GM12878 (cell line): Measurements from ENCODE around the gene FRMD8. TPM values are rescaled to one million over a fixed set of nuclear protein-coding genes. Genes with fewer than 3 reads are reported as not detected.

Experiments
- BCL11A ChIP-seq: IDR thresholded peaks from 2 replicates; pipeline ENCODE4 v1.6.1; 2011; ENCODE audit warnings: low read depth, low read length
- CHD1 ChIP-seq: IDR thresholded peaks from 2 replicates; pipeline ENCODE4 v1.6.1; 2012; ENCODE audit warnings: low read depth, low read length, improper control_type of control experiment
- CHD2 ChIP-seq: IDR thresholded peaks from 2 replicates; pipeline ENCODE4 v1.6.1; 2011; ENCODE audit warnings: low read depth, low read length, improper control_type of control experiment, borderline replicate concordance
- CREB1 ChIP-seq: IDR thresholded peaks from 2 replicates; pipeline ENCODE4 v1.6.1; 2012; ENCODE audit warnings: low read depth, mild to moderate bottlenecking, inconsistent platforms
- CREM ChIP-seq: IDR thresholded peaks from 2 replicates; pipeline ENCODE4 v1.6.1; 2014; ENCODE audit warnings: antibody characterized with exemption, low read depth
- EED ChIP-seq: sonication (generic); IDR thresholded peaks from 2 replicates; pipeline ENCODE4 v1.6.1; 2016; ENCODE audit warnings: antibody characterized with exemption, low read depth
- FOXM1 ChIP-seq: IDR thresholded peaks from 2 replicates; pipeline ENCODE4 v1.6.1; 2012; ENCODE audit warnings: low read depth, mild to moderate bottlenecking, inconsistent platforms, low read length, moderate library complexity
- GABPA ChIP-seq: IDR thresholded peaks from 2 replicates; pipeline ENCODE4 v1.6.1; 2014; ENCODE audit warnings: antibody characterized with exemption, low read depth, mild to moderate bottlenecking, inconsistent platforms
- HDAC2 ChIP-seq: fragments of 200-600 bp; sonication (generic); IDR thresholded peaks from 2 replicates; pipeline ENCODE4 v1.6.1; 2017
- IKZF1 ChIP-seq: fragments of 450-650 bp; conservative IDR thresholded peaks from 2 replicates; pipeline ENCODE4 v1.6.1; 2017; ENCODE audit warnings: antibody characterized with exemption, mild to moderate bottlenecking
- MTA2 ChIP-seq: fragments of 450-650 bp; IDR thresholded peaks from 2 replicates; pipeline ENCODE4 v1.6.1; 2016; ENCODE audit warnings: low read depth, mild to moderate bottlenecking, moderate library complexity
- NR2C1 ChIP-seq: fragments of 450-650 bp; IDR thresholded peaks from 2 replicates; pipeline ENCODE4 v1.6.1; 2017; ENCODE audit warnings: antibody characterized with exemption, mild to moderate bottlenecking, moderate library complexity
- PAX5 ChIP-seq: IDR thresholded peaks from 2 replicates; pipeline ENCODE4 v1.6.1; 2011; ENCODE audit warnings: low read depth, low read length, borderline replicate concordance
- POLR2AphosphoS5 ChIP-seq: IDR thresholded peaks from 2 replicates; pipeline ENCODE4 v1.6.1; 2011; ENCODE audit warnings: mild to moderate bottlenecking, low read length, inconsistent platforms
- TCF12 ChIP-seq: IDR thresholded peaks from 2 replicates; pipeline ENCODE4 v1.6.1; 2011; ENCODE audit warnings: low read depth, mild to moderate bottlenecking, low read length
- TCF7 ChIP-seq: IDR thresholded peaks from 2 replicates; pipeline ENCODE4 v1.6.1; 2014; ENCODE audit warnings: antibody characterized with exemption, borderline replicate concordance
- ZNF384 ChIP-seq: IDR thresholded peaks from 2 replicates; pipeline ENCODE4 v1.6.1; 2012; ENCODE audit warnings: low read depth, mild to moderate bottlenecking, low read length, improper control_type of control experiment, borderline replicate concordance
- polyA plus RNA-seq, 11 experiments: library from polyadenylated mRNA; depleted of rRNA in 4 of 11; unstranded in 6 of 11; stranded (reverse) in 5 of 11; fragments of >200 nt; fragmentation: Nextera tagmentation in 4 of 11; fragmentation: Illumina TruSeq in 1 of 11; extraction: Ambion mirVana in 4 of 11; extraction: Trizol in 1 of 11; gene quantifications; 1 replicate in 1 of 11; 2 replicates in 10 of 11; pipeline versions ENCODE4 v1.2.1 to v1.2.3, GENCODE V29; 2011 to 2016; ENCODE audit warnings: inconsistent platforms in 2 of 11, missing spikeins in 2 of 11, low read depth in 1 of 11
- total RNA-seq, 4 experiments: library from RNA; depleted of rRNA in 3 of 4; stranded (reverse); fragments of >200 nt in 3 of 4; fragmentation: Illumina TruSeq in 1 of 4; extraction: Trizol in 1 of 4; gene quantifications; 2 replicates each; pipeline versions ENCODE4 v1.2.1 to v1.2.3, GENCODE V29; 2013 to 2021
- TF ChIP-seq, protein P1 (sequence below): fragments of 150-350 bp; IDR thresholded peaks from 2 replicates; pipeline ENCODE4 v1.6.1; 2016; ENCODE audit warnings: low read depth, low read length
- TF ChIP-seq, protein P2 (sequence below): fragments of 450-650 bp; IDR thresholded peaks from 2 replicates; pipeline ENCODE4 v1.6.1; 2017; ENCODE audit warnings: mild to moderate bottlenecking, moderate library complexity
- TF ChIP-seq, protein P3 (sequence below): IDR thresholded peaks from 2 replicates; pipeline ENCODE4 v1.6.1; 2011; ENCODE audit warnings: borderline replicate concordance, low read depth, mild to moderate bottlenecking, moderate library complexity, mixed read lengths, low read length; ENCODE audit not compliant: insufficient read depth; ENCODE audit errors: extremely low read length
- TF ChIP-seq, protein P4 (sequence below): fragments of 450-650 bp; IDR thresholded peaks from 2 replicates; pipeline ENCODE4 v1.6.1; 2017; ENCODE audit warnings: mild to moderate bottlenecking, low read depth, inconsistent platforms; ENCODE audit not compliant: poor library complexity, severe bottlenecking

Gene FRMD8
- total and polyA plus RNA-seq, 10 of the 15 experiments (the other 5 are each of a cell fraction or from before 2014, with no cell fraction given): 8.3 to 69.4 (median 28.0) TPM

DNA sequence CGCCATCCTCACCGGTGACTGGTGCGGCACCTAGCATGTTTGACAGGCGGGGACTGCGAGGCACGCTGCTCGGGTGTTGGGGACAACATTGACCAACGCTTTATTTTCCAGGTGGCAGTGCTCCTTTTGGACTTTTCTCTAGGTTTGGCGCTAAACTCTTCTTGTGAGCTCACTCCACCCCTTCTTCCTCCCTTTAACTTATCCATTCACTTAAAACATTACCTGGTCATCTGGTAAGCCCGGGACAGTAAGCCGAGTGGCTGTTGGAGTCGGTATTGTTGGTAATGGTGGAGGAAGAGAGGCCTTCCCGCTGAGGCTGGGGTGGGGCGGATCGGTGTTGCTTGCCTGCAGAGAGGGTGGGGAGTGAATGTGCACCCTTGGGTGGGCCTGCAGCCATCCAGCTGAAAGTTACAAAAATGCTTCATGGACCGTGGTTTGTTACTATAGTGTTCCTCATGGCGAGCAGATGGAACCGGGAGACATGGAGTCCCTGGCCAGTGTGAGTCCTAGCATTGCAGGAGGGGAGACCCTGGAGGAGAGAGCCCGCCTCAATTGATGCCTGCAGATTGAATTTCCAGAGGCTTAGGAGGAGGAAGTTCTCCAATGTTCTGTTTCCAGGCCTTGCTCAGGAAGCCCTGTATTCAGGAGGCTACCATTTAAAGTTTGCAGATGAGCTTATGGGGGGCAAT lies 37.2 kb downstream of the FRMD8 start (continued):
- TF ChIP-seq, protein P1, sequence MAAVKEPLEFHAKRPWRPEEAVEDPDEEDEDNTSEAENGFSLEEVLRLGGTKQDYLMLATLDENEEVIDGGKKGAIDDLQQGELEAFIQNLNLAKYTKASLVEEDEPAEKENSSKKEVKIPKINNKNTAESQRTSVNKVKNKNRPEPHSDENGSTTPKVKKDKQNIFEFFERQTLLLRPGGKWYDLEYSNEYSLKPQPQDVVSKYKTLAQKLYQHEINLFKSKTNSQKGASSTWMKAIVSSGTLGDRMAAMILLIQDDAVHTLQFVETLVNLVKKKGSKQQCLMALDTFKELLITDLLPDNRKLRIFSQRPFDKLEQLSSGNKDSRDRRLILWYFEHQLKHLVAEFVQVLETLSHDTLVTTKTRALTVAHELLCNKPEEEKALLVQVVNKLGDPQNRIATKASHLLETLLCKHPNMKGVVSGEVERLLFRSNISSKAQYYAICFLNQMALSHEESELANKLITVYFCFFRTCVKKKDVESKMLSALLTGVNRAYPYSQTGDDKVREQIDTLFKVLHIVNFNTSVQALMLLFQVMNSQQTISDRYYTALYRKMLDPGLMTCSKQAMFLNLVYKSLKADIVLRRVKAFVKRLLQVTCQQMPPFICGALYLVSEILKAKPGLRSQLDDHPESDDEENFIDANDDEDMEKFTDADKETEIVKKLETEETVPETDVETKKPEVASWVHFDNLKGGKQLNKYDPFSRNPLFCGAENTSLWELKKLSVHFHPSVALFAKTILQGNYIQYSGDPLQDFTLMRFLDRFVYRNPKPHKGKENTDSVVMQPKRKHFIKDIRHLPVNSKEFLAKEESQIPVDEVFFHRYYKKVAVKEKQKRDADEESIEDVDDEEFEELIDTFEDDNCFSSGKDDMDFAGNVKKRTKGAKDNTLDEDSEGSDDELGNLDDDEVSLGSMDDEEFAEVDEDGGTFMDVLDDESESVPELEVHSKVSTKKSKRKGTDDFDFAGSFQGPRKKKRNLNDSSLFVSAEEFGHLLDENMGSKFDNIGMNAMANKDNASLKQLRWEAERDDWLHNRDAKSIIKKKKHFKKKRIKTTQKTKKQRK: no peak
- TF ChIP-seq HDAC2: no peak
- TF ChIP-seq, protein P2, sequence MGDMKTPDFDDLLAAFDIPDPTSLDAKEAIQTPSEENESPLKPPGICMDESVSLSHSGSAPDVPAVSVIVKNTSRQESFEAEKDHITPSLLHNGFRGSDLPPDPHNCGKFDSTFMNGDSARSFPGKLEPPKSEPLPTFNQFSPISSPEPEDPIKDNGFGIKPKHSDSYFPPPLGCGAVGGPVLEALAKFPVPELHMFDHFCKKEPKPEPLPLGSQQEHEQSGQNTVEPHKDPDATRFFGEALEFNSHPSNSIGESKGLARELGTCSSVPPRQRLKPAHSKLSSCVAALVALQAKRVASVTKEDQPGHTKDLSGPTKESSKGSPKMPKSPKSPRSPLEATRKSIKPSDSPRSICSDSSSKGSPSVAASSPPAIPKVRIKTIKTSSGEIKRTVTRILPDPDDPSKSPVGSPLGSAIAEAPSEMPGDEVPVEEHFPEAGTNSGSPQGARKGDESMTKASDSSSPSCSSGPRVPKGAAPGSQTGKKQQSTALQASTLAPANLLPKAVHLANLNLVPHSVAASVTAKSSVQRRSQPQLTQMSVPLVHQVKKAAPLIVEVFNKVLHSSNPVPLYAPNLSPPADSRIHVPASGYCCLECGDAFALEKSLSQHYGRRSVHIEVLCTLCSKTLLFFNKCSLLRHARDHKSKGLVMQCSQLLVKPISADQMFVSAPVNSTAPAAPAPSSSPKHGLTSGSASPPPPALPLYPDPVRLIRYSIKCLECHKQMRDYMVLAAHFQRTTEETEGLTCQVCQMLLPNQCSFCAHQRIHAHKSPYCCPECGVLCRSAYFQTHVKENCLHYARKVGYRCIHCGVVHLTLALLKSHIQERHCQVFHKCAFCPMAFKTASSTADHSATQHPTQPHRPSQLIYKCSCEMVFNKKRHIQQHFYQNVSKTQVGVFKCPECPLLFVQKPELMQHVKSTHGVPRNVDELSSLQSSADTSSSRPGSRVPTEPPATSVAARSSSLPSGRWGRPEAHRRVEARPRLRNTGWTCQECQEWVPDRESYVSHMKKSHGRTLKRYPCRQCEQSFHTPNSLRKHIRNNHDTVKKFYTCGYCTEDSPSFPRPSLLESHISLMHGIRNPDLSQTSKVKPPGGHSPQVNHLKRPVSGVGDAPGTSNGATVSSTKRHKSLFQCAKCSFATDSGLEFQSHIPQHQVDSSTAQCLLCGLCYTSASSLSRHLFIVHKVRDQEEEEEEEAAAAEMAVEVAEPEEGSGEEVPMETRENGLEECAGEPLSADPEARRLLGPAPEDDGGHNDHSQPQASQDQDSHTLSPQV: no peak
- 0 out of 2 replicates have a peak, but pooled peaks have one; percentile 5 for TF ChIP-seq PAX5
- no peak for TF ChIP-seq EED
- no peak for TF ChIP-seq TCF12
- no peak for TF ChIP-seq MTA2
- TF ChIP-seq IKZF1: no peak
- no peak for TF ChIP-seq TCF7
- TF ChIP-seq FOXM1: no peak
- no peak for TF ChIP-seq GABPA
- TF ChIP-seq CHD1: peak; percentile 83
- no peak for TF ChIP-seq NR2C1
- 0 out of 2 replicates have a peak, but pooled peaks have one; percentile 40 for TF ChIP-seq BCL11A
- TF ChIP-seq ZNF384: no peak
- TF ChIP-seq, protein P3, sequence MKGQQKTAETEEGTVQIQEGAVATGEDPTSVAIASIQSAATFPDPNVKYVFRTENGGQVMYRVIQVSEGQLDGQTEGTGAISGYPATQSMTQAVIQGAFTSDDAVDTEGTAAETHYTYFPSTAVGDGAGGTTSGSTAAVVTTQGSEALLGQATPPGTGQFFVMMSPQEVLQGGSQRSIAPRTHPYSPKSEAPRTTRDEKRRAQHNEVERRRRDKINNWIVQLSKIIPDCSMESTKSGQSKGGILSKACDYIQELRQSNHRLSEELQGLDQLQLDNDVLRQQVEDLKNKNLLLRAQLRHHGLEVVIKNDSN: no peak
- TF ChIP-seq, protein P4, sequence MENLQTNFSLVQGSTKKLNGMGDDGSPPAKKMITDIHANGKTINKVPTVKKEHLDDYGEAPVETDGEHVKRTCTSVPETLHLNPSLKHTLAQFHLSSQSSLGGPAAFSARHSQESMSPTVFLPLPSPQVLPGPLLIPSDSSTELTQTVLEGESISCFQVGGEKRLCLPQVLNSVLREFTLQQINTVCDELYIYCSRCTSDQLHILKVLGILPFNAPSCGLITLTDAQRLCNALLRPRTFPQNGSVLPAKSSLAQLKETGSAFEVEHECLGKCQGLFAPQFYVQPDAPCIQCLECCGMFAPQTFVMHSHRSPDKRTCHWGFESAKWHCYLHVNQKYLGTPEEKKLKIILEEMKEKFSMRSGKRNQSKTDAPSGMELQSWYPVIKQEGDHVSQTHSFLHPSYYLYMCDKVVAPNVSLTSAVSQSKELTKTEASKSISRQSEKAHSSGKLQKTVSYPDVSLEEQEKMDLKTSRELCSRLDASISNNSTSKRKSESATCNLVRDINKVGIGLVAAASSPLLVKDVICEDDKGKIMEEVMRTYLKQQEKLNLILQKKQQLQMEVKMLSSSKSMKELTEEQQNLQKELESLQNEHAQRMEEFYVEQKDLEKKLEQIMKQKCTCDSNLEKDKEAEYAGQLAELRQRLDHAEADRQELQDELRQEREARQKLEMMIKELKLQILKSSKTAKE: no peak
- 0 out of 2 replicates have a peak, but pooled peaks have one; percentile 8 for TF ChIP-seq CHD2
- TF ChIP-seq POLR2AphosphoS5: peak; percentile 72
- TF ChIP-seq CREB1: no peak
- peak; percentile 3; the same call in 1 of the 2 replicates for TF ChIP-seq CREM
